ENCODE measurements around the gene ADGRG2. TPM values are rescaled to one million over a fixed set of nuclear protein-coding genes. Genes with fewer than 3 reads are reported as not detected.

ADGRG2 gene
- polyA plus RNA-seq, 3 donors, result not detected

DNA sequence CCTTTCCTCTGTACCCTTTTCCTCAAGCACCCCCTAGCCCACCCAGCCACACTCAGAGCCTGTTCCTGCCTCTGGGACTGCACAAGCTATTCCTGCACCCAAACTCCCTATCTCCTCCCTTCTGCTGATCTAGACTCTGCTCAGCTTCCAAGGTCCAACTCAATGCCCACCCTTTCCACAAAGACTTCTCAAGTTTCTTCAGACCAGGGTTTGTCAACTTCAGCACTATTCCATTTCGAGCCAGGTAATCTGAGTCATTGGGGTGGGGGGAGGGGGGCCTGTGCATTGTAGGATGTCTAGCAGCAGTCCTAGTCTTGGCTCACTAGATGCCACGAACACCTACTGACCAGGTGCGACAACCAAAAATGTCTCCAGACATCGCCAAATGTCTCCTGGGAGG, 175.7 kb downstream of the ADGRG2 start:
- TF ChIP-seq CTCF (IDR thresholded peaks at IDR 0.05), result no peak
- Mint-ChIP-seq H3K36me3 (peaks cover 44 to 61% of the 10 kb centered on the region in 2 donors), H3K27ac (no peak overlapping the region), H3K9me3 (peaks cover 0 to 3% (median 0%) of the 10 kb centered on the region in 7 donors), H3K27me3 (ENCODE audit: low read depth in 3 of 3) (peaks cover 0 to 6% (median 2%) of the 10 kb centered on the region in 3 donors), H3K4me3 (no peak overlapping the region), H3K4me1 (peaks cover 10% of the 10 kb centered on the region)
- intact Hi-C loops (cut with micrococcal nuclease), result no loop called here
- Histone ChIP-seq H3K4me2 (replicated peaks; ENCODE audit: extremely low read depth, low read length, poor library complexity, severe bottlenecking) (no peak overlapping the region), H3K4me3 (replicated peaks in 1 of 3; ENCODE audit: low read depth in 2 of 3, low read length in 3 of 3) (no peak overlapping the region), H3K9me3 (replicated peaks in 1 of 2; ENCODE audit: control insufficient read depth in 1 of 2, insufficient read depth in 1 of 2, low read length in 2 of 2) (no peaks in the 10 kb centered on the region), H3K27me3 (ENCODE audit: control insufficient read depth in 2 of 2, insufficient read depth in 2 of 2, low read length in 2 of 2) (no peaks in the 10 kb centered on the region), H3K79me2 (ENCODE audit: insufficient read depth, low read length) (no peaks in the 10 kb centered on the region), H3K9ac (ENCODE audit: insufficient read depth, low read length, poor library complexity, severe bottlenecking) (no peak overlapping the region), H2AFZ (ENCODE audit: insufficient read depth, low read depth, low read length, poor library complexity, severe bottlenecking) (no peak overlapping the region), H3K36me3 (replicated peaks in 1 of 2; ENCODE audit: control insufficient read depth in 1 of 2, insufficient read depth in 2 of 2, low read length in 2 of 2) (peaks cover 32 to 65% of the 10 kb centered on the region in 2 donors), H4K20me1 (ENCODE audit: insufficient read depth, low read length) (no peaks in the 10 kb centered on the region), H3K4me1 (ENCODE audit: control insufficient read depth in 1 of 2, insufficient read depth in 2 of 2, low read length in 2 of 2) (peaks cover 5 to 8% of the 10 kb centered on the region in 2 donors), H3K27ac (ENCODE audit: low read depth in 1 of 2, low read length in 2 of 2) (no peak overlapping the region)
- WGBS (ENCODE audit: insufficient coverage), result 93% methylated on average over 2 of the region's 4 CpGs
- no peak for DNase-seq

- no peaks in the 10 kb centered on the region for H3K79me2 ChIP-seq (ENCODE audit: insufficient read depth, low read length)
- H3K4me3 ChIP-seq (replicated peaks in 1 of 3; ENCODE audit: low read depth in 2 of 3, low read length in 3 of 3), result no peak overlapping the region
- Mint-ChIP-seq H3K4me3 (no peak overlapping the region), H3K4me1 (peaks cover 10% of the 10 kb centered on the region), H3K27ac (no peak overlapping the region), H3K36me3 (peaks cover 44 to 60% of the 10 kb centered on the region in 2 donors), H3K27me3 (ENCODE audit: low read depth in 3 of 3) (peaks cover 0 to 4% (median 2%) of the 10 kb centered on the region in 3 donors), H3K9me3 (peaks cover 0 to 2% (median 0%) of the 10 kb centered on the region in 7 donors)
- H3K36me3 ChIP-seq (replicated peaks in 1 of 2; ENCODE audit: control insufficient read depth in 1 of 2, insufficient read depth in 2 of 2, low read length in 2 of 2), result peaks cover 34 to 65% of the 10 kb centered on the region in 2 donors
- H3K27me3 ChIP-seq (ENCODE audit: control insufficient read depth in 2 of 2, insufficient read depth in 2 of 2, low read length in 2 of 2), result no peaks in the 10 kb centered on the region
- no peak overlapping the region for H2AFZ ChIP-seq (ENCODE audit: insufficient read depth, low read depth, low read length, poor library complexity, severe bottlenecking)
- no peaks in the 10 kb centered on the region for H3K9me3 ChIP-seq (replicated peaks in 1 of 2; ENCODE audit: control insufficient read depth in 1 of 2, insufficient read depth in 1 of 2, low read length in 2 of 2)
- no peak overlapping the region for H3K27ac ChIP-seq (ENCODE audit: low read depth in 1 of 2, low read length in 2 of 2)
- H3K9ac ChIP-seq (ENCODE audit: insufficient read depth, low read length, poor library complexity, severe bottlenecking), result no peak overlapping the region
- intact Hi-C loops (cut with micrococcal nuclease), result no loop called here
- TF ChIP-seq CTCF (IDR thresholded peaks at IDR 0.05), result no peak
- H4K20me1 ChIP-seq (ENCODE audit: insufficient read depth, low read length), result no peaks in the 10 kb centered on the region
- H3K4me1 ChIP-seq (ENCODE audit: control insufficient read depth in 1 of 2, insufficient read depth in 2 of 2, low read length in 2 of 2), result peaks cover 5 to 8% of the 10 kb centered on the region in 2 donors
- DNase-seq, result no peak
- H3K4me2 ChIP-seq (replicated peaks; ENCODE audit: extremely low read depth, low read length, poor library complexity, severe bottlenecking), result no peak overlapping the region
- WGBS (ENCODE audit: insufficient coverage), result 100% methylated on average over 4 of the region's 6 CpGs
Observed at GRCh38 chrX:18946157-18946556, 176.1 kb downstream of the ADGRG2 start.

All from CD14-positive monocyte (primary cell).